GM18909 (cell line): Measurements from ENCODE around the gene TRAK1.

Experiments used
- ATAC-seq: cut with Tn5 transposase; IDR thresholded peaks from one replicate; pipeline ENCODE4 v1.9.1; 2021; ENCODE audit warnings: mild to moderate bottlenecking; ENCODE audit not compliant: unreplicated experiment, poor library complexity

Gene TRAK1

DNA sequence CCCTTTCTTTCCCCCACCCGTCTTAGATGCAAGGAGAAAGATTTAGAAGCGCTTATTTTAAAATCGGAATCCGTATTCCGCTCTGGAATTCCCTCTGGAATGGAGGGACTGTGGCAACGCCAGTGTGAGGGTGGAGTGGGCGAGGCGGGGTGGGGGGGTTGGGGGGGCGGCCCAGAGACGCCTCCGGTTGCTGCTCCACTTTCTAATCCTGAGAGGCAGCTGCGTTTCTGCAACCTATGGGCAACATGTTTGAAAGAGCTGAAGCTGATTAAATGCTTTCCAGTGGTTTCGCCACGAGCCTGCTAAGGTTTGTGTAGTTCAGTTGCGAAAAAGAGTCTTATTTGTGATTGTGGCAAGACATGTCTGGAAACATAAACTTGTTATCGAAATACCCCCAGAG, 174.9 kb downstream of the TRAK1 start, which contains the start of gene CCK:
CCK (minus strand) TSS at position 101 of the 400 bp plus-strand sequence. CDS start 2,555 bp downstream, outside the sequence.
- ATAC-seq, result no peak

DNA sequence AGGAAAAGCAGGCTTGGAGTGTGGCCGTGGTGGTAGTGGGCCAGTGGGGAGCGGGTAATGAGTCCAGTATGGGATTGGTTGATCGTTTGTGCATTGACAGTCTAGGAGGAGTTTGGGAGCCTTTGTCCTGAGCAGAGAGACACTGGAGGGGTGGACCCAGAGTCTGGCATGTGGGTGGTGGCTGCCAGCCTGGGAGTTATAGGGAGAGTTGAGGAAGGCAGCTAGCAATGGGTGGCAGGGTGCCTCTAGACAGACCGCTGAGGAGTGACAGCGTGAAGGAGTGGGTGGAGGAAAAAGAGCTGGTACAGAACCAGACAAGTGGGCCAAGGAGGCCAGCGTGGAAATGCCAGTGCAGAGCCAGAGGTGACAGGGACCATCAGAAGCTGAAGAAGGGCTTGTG, 176.7 kb downstream of the TRAK1 start:
- no peak for ATAC-seq

DNA sequence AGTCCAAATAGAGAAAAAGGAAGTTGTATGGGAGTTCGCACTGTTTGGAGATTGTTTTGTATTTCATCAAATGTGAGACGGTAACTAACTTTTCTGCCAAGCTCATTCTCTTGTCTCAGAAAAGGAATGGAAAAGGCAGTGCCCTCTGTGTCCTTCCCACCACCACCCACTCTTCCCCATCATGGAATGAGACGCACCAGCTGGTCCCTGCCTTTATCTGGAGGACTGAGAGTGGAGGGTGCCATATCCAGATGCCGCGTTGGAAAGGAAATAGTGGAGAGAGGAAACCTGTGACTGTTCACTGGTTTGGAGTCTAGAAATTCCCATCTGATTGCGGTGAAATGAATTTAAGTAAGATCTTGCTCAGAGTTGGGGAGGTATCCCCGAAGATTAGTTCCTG, 178.5 kb downstream of the TRAK1 start:
- no peak for ATAC-seq

DNA sequence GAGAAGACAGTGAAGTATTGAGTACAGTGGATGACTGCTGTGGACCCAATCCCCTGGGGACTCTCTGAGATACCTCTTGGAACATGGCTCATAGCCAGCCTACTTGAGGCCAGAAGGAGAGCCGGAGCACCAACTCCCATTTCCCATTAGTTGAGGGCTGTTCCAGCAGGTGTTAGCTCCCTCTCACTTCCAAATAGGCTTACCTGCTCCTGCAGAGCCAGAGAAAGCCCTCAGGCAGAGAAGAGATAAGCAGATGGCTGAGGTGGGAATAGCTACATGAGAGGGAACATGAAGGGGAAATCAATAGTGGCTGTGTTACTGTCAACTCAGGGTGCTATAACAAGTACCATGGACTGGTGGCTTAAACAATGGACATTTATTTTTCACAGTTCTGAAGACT, 179.4 kb downstream of the TRAK1 start:
- no peak for ATAC-seq

DNA sequence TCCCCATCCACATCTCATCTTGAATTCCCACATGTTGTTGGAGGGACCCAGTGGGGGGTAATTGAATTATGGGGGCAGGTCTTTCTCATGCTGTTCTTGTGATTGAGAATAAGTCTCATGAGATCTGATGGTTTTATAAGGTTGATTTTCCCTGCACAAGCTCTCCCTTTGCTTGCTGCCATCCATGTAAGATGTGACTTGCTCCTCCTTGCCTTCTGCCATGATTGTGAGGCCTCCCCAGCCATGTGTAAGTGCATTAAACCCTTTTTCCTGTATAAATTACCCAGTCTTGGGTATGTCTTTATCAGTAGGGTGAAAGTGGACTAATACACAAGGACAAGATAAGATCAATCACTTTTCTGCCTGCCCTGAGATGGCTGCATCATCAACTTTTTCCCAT, 180.6 kb downstream of the TRAK1 start:
- no peak for ATAC-seq

DNA sequence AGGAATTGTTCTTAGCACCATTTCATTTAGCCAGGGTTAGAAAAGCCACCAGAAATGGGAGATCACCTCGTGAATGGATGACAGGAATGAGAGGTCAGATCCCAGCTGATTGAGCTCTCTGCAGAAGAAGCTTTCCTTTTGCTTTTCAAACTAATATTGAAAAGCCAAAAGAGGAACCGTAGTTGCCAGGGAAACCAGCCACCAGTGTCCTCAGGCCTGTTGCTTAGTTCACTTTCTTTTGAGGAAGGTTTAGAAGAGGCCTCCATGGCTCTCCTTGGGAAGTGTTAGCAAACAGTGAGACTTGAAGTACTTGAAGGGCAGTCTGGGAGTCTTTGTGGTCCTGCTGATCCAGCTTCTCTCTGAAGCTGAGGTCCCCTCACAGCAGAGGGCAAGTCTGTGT, 182.2 kb downstream of the TRAK1 start:
- no peak for ATAC-seq

DNA sequence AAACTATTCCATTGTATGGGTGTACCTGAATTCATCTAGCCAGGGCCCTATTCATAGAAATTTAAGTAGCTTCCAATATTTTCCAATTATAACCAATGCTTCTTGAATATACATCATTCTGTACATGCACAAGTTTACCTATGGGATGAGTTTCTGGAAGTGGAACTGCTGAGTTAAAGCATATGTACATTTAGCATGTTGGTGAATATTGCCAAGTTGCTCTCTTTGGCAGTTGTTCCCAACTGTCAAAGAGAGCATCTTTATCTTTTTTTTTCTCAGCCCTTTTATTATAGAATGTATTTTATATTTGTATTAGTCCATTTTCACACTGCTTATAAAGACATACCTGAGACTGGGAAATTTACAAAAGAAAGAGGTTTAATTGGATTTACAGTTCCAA, 183.1 kb downstream of the TRAK1 start:
- ATAC-seq, result no peak

DNA sequence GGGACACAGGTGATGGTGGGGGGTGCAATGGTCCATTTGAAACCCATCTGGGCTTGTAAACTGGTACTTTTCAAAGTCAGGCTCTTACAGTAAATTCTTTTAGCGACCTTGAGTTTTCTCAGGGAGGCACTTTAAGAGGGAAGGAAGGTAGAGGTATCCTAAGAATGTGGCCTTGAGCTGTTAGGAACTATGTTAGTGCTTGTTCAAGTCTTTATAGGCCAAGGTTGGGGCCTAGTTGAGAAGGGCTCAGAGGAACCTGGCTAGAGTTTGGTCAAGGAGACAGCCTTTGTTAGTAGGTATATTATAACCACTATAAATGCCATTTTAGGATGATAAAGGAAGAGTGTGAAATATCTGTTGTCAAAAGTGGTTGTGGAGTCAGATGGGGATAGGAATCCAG, 184.1 kb downstream of the TRAK1 start:
- ATAC-seq, result no peak
